ENCODE measurements around the gene RARS2.
A peak's percentile ranks its signal among the peaks of the same experiment; 100 is the strongest.

The RARS2 gene

DNA sequence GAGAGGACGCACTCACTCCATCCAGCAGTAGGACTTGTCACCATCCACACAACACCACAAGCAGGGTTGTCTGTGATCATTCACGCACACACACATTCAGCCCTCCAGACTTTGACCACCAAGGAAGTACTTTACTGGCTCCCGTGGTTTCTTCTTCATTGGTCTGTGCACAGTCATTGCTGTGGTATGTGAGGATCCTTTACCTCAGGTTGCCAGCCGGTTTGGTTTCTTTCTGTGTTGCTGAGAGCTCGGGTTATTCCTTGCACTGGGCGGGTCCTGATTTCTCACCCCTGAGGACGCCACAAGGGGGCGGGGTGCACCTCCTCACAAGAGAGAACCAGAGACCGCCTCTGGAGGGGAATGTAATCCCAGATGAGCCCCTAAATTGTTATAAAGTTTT, 105.9 kb downstream of the RARS2 start:
- H3K9me3 ChIP-seq = no peaks in the 10 kb centered on the region
- no peaks in the 10 kb centered on the region for H3K4me1 ChIP-seq
- no peak overlapping the region for H3K4me3 ChIP-seq (ENCODE audit: low read depth, low read length)
- H3K36me3 ChIP-seq = no peaks in the 10 kb centered on the region
- DNase-seq = peak; percentile 19
- H3K27me3 ChIP-seq = no peaks in the 10 kb centered on the region
- TF ChIP-seq, protein P1, sequence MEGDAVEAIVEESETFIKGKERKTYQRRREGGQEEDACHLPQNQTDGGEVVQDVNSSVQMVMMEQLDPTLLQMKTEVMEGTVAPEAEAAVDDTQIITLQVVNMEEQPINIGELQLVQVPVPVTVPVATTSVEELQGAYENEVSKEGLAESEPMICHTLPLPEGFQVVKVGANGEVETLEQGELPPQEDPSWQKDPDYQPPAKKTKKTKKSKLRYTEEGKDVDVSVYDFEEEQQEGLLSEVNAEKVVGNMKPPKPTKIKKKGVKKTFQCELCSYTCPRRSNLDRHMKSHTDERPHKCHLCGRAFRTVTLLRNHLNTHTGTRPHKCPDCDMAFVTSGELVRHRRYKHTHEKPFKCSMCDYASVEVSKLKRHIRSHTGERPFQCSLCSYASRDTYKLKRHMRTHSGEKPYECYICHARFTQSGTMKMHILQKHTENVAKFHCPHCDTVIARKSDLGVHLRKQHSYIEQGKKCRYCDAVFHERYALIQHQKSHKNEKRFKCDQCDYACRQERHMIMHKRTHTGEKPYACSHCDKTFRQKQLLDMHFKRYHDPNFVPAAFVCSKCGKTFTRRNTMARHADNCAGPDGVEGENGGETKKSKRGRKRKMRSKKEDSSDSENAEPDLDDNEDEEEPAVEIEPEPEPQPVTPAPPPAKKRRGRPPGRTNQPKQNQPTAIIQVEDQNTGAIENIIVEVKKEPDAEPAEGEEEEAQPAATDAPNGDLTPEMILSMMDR (IDR thresholded peaks at IDR 0.05; ENCODE audit: low read depth, low read length) = 0 out of 2 replicates have a peak, but pooled peaks have one; percentile 15

- Histone ChIP-seq H3K4me3 (ENCODE audit: low read depth, low read length) (no peak overlapping the region), H3K9me3 (no peaks in the 10 kb centered on the region), H3K27me3 (no peaks in the 10 kb centered on the region), H3K4me1 (no peaks in the 10 kb centered on the region), H3K36me3 (no peaks in the 10 kb centered on the region)
- no peak for DNase-seq
- TF ChIP-seq, protein P1 (IDR thresholded peaks at IDR 0.05; ENCODE audit: low read depth, low read length) = no peak
These were observed 107.4 kb downstream of the RARS2 start for GRCh38 chr6:87482366-87482765.

GRCh38 chr6:87481931-87482330, 107.9 kb downstream of the RARS2 start:
- no peaks in the 10 kb centered on the region for H3K4me1 ChIP-seq
- DNase-seq = no peak
- no peaks in the 10 kb centered on the region for H3K27me3 ChIP-seq
- H3K4me3 ChIP-seq (ENCODE audit: low read depth, low read length) = no peak overlapping the region
- TF ChIP-seq, protein P1 (IDR thresholded peaks at IDR 0.05; ENCODE audit: low read depth, low read length) = no peak
- H3K36me3 ChIP-seq = no peaks in the 10 kb centered on the region
- no peaks in the 10 kb centered on the region for H3K9me3 ChIP-seq

DNA sequence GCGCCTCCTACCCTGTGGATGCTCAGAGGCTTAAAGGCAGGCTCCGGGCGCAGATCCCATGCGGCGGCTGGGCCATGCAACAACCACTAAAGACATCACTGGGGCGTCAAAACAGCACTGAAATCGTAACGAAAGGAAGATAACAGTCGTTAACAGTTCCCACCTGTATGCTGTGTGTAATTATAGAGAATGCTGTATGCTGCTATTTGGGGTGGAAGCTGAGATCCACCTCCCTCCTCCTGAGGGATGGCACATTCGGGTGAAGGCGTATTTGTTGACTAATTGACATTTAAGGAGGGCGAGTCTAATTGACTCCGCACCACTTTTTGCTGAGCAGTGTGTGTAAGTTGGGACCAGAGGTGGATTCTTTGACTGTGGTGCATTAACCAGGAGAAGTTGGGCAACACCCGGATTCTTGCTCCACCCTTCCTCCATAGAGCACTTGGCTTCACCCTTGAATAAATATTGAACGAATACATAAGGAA, 116.3 kb downstream of the RARS2 start:
- H3K4me3 ChIP-seq (ENCODE audit: low read depth, low read length) = peak overlapping the region; percentile 89

GRCh38 chr6:87472525-87473418, 117.0 kb downstream of the RARS2 start, which contains the start of gene SLC35A1:
SLC35A1 (plus strand) TSS chr6:87472974; CDS start chr6:87473004, 30 bp downstream.
- TF ChIP-seq, protein P1 (IDR thresholded peaks at IDR 0.05; ENCODE audit: low read depth, low read length) = no peak
- no peaks in the 10 kb centered on the region for H3K36me3 ChIP-seq
- DNase-seq = peak; percentile 85
- H3K27me3 ChIP-seq = peaks cover 3% of the 10 kb centered on the region; the same call in 1 of the 2 replicates
- peak within 1 kb of the TSS; percentile 89 for H3K4me3 ChIP-seq (ENCODE audit: low read depth, low read length)
- H3K9me3 ChIP-seq = no peaks in the 10 kb centered on the region
- H3K4me1 ChIP-seq = no peaks in the 10 kb centered on the region

More for the DNA sequence above, 116.3 kb downstream of the RARS2 start:
- TF ChIP-seq, protein P1 (IDR thresholded peaks at IDR 0.05; ENCODE audit: low read depth, low read length) = no peak
- H3K36me3 ChIP-seq = no peaks in the 10 kb centered on the region
- H3K4me1 ChIP-seq = no peaks in the 10 kb centered on the region
- peak; percentile 61 for DNase-seq
- no peaks in the 10 kb centered on the region for H3K27me3 ChIP-seq
- no peaks in the 10 kb centered on the region for H3K9me3 ChIP-seq

GRCh38 chr6:87465051-87465450, 124.7 kb downstream of the RARS2 start:
- DNase-seq = no peak
- no peaks in the 10 kb centered on the region for H3K4me1 ChIP-seq
- peaks cover 20% of the 10 kb centered on the region for H3K27me3 ChIP-seq
- H3K36me3 ChIP-seq = no peaks in the 10 kb centered on the region
- TF ChIP-seq, protein P1 (IDR thresholded peaks at IDR 0.05; ENCODE audit: low read depth, low read length) = no peak
- no peak overlapping the region for H3K4me3 ChIP-seq (ENCODE audit: low read depth, low read length)
- H3K9me3 ChIP-seq = no peaks in the 10 kb centered on the region; the same call in 1 of the 2 replicates

All from BE2C (cell line).